IMR-90 (cell line): ENCODE results near the gene ARFGEF3. TPM values are rescaled to one million over a fixed set of nuclear protein-coding genes. Genes with fewer than 3 reads are reported as not detected.
A peak's percentile ranks its signal among the peaks of the same experiment; 100 is the strongest.

Experiments used
- ATAC-seq: fragments of 200-7000 bp; cut with Tn5 transposase; 2 replicates; pipeline ENCODE4 v1.9.1; 2020; ENCODE audit warnings: low read depth, mild to moderate bottlenecking, moderate library complexity
- BruUV-seq: library from RNA; stranded (reverse); fragments of 400-500 nt; replicated peaks from 2 replicates; lab custom pipeline; 2021; lab: Mats Ljungman, UMichigan
- CTCF ChIA-PET: fragments of 300-600 bp; formaldehyde crosslinking; extraction: SDS; loops from one replicate; lab custom pipeline; 2021; ENCODE audit warnings: antibody characterized with exemption; lab: Yijun Ruan, JAX
- POLR2A ChIA-PET: fragments of 300-600 bp; sonication (Branson Sonifier 250); formaldehyde crosslinking; loops from one replicate; lab custom pipeline; 2022; ENCODE audit warnings: antibody characterized with exemption; ENCODE audit not compliant: unreplicated experiment; lab: Charles Lee
- DNase-seq: peaks from one replicate; pipeline ENCODE4 v3.0.0; 2013
- H2AFZ ChIP-seq: replicated peaks from 2 replicates; pipeline ENCODE3; 2013; ENCODE audit warnings: low read length, mild to moderate bottlenecking; ENCODE audit not compliant: poor library complexity
- H2AK5ac ChIP-seq: 2 replicates; pipeline ENCODE4 v1.6.1; 2013; ENCODE audit warnings: low read depth, low read length, inconsistent platforms
- H2AK9ac ChIP-seq: replicated peaks from 2 replicates; pipeline ENCODE3; 2013; ENCODE audit warnings: mild to moderate bottlenecking, low read depth, low read length, moderate library complexity; ENCODE audit not compliant: poor library complexity
- H2BK120ac ChIP-seq: 2 replicates; pipeline ENCODE4 v1.6.1; 2013; ENCODE audit warnings: low read depth, low read length, inconsistent platforms
- H2BK15ac ChIP-seq: 3 replicates; pipeline ENCODE4 v1.6.1; 2013; ENCODE audit warnings: low read depth, low read length, inconsistent platforms
- H2BK20ac ChIP-seq: 2 replicates; pipeline ENCODE4 v1.6.1; 2013; ENCODE audit warnings: low read depth, mild to moderate bottlenecking, inconsistent platforms, low read length, moderate library complexity
- H2BK5ac ChIP-seq: 2 replicates; pipeline ENCODE4 v1.6.1; 2013; ENCODE audit warnings: mild to moderate bottlenecking, low read depth, low read length, inconsistent platforms; ENCODE audit not compliant: poor library complexity, severe bottlenecking
- H3K14ac ChIP-seq: replicated peaks from 2 replicates; pipeline ENCODE4 v1.6.1; 2013; ENCODE audit warnings: low read depth, low read length, inconsistent platforms
- H3K18ac ChIP-seq: 2 replicates; pipeline ENCODE4 v1.6.1; 2013; ENCODE audit warnings: low read depth, low read length, control low read depth
- H3K23ac ChIP-seq: 2 replicates; pipeline ENCODE4 v1.6.1; 2013; ENCODE audit warnings: low read depth, low read length, inconsistent platforms
- H3K27ac ChIP-seq: 2 replicates; pipeline ENCODE4 v1.5.1; 2013; ENCODE audit warnings: mild to moderate bottlenecking, control low read depth, low read length; ENCODE audit not compliant: insufficient read depth
- H3K27me3 ChIP-seq: 2 replicates; pipeline ENCODE4 v1.6.1; 2013; ENCODE audit warnings: low read length; ENCODE audit not compliant: control insufficient read depth, insufficient read depth
- H3K36me3 ChIP-seq: 2 replicates; pipeline ENCODE4 v1.6.1; 2013; ENCODE audit warnings: low read length, mixed read lengths; ENCODE audit not compliant: control insufficient read depth, insufficient read depth
- H3K4ac ChIP-seq: 2 replicates; pipeline ENCODE4 v1.6.1; 2013; ENCODE audit warnings: low read depth, low read length, inconsistent platforms
- H3K4me1 ChIP-seq: 2 replicates; pipeline ENCODE4 v1.6.1; 2013; ENCODE audit warnings: low read length, mixed read lengths; ENCODE audit not compliant: control insufficient read depth, insufficient read depth
- H3K4me2 ChIP-seq: 2 replicates; pipeline ENCODE4 v1.6.1; 2013; ENCODE audit warnings: low read depth, mild to moderate bottlenecking, control low read depth, low read length, moderate library complexity
- H3K4me3 ChIP-seq: 2 replicates; pipeline ENCODE4 v1.5.1; 2013; ENCODE audit warnings: low read depth, mild to moderate bottlenecking, control low read depth, low read length, moderate library complexity; ENCODE audit not compliant: insufficient read depth
- H3K56ac ChIP-seq: 2 replicates; pipeline ENCODE4 v1.6.1; 2013; ENCODE audit warnings: low read length, inconsistent platforms; ENCODE audit not compliant: insufficient read depth; ENCODE audit errors: extremely low read depth
- H3K79me1 ChIP-seq, 2 experiments: 2 replicates each; pipeline ENCODE4 v1.6.1; 2013; ENCODE audit warnings: low read length in 2 of 2, inconsistent platforms in 1 of 2, low read depth in 1 of 2
- H3K9ac ChIP-seq: 2 replicates; pipeline ENCODE4 v1.6.1; 2013; ENCODE audit warnings: low read depth, low read length, control low read depth
- H3K9me1 ChIP-seq: 2 replicates; pipeline ENCODE4 v1.6.1; 2013; ENCODE audit warnings: low read length, inconsistent platforms; ENCODE audit not compliant: insufficient read depth
- H3K9me3 ChIP-seq: 2 replicates; pipeline ENCODE4 v1.6.1; 2013; ENCODE audit warnings: low read length; ENCODE audit not compliant: control insufficient read depth, insufficient read depth
- H4K20me1 ChIP-seq: 2 replicates; pipeline ENCODE4 v1.6.1; 2013; ENCODE audit warnings: low read length, inconsistent platforms; ENCODE audit not compliant: insufficient read depth
- H4K5ac ChIP-seq: 2 replicates; pipeline ENCODE4 v1.6.1; 2013; ENCODE audit warnings: mild to moderate bottlenecking, low read depth, low read length, control low read depth
- H4K8ac ChIP-seq, 2 experiments: 2 replicates each; pipeline ENCODE4 v1.6.1; 2013; ENCODE audit warnings: low read depth in 2 of 2, low read length in 2 of 2, control low read depth in 1 of 2, inconsistent platforms in 1 of 2
- H4K91ac ChIP-seq: 2 replicates; pipeline ENCODE4 v1.6.1; 2013; ENCODE audit warnings: low read depth, low read length, inconsistent platforms; ENCODE audit not compliant: insufficient read depth
- BHLHE40 ChIP-seq: fragments of 150-350 bp; IDR thresholded peaks from 2 replicates; pipeline ENCODE4 v1.6.1; 2016; ENCODE audit warnings: mild to moderate bottlenecking, low read depth, low read length
- CEBPB ChIP-seq: IDR thresholded peaks from 2 replicates; pipeline ENCODE4 v1.6.1; 2012; ENCODE audit warnings: low read depth, low read length, improper control_type of control experiment
- CHD1 ChIP-seq: IDR thresholded peaks from 2 replicates; pipeline ENCODE4 v1.6.1; 2012; ENCODE audit warnings: low read depth, low read length, improper control_type of control experiment
- FOS ChIP-seq: fragments of 150-350 bp; IDR thresholded peaks from 2 replicates; pipeline ENCODE4 v1.6.1; 2016; ENCODE audit warnings: low read depth, low read length
- MAFK ChIP-seq: IDR thresholded peaks from 2 replicates; pipeline ENCODE4 v1.6.1; 2012; ENCODE audit warnings: low read depth, low read length, improper control_type of control experiment
- MAZ ChIP-seq: IDR thresholded peaks from 2 replicates; pipeline ENCODE4 v1.6.1; 2012; ENCODE audit warnings: low read depth, mild to moderate bottlenecking, low read length, improper control_type of control experiment, moderate library complexity, borderline replicate concordance
- MXI1 ChIP-seq: IDR thresholded peaks from 2 replicates; pipeline ENCODE4 v1.6.1; 2012; ENCODE audit warnings: low read depth, mild to moderate bottlenecking, low read length, moderate library complexity, borderline replicate concordance
- NFE2L2 ChIP-seq: fragments of 150-350 bp; IDR thresholded peaks from 2 replicates; pipeline ENCODE4 v1.6.1; 2016; ENCODE audit warnings: low read depth, mild to moderate bottlenecking, low read length
- POLR2A ChIP-seq: IDR thresholded peaks from 2 replicates; pipeline ENCODE4 v1.6.1; 2012; ENCODE audit warnings: mild to moderate bottlenecking, low read depth, low read length
- RAD21 ChIP-seq: IDR thresholded peaks from 2 replicates; pipeline ENCODE4 v1.6.1; 2012; ENCODE audit warnings: low read length, improper control_type of control experiment
- RCOR1 ChIP-seq: IDR thresholded peaks from 2 replicates; pipeline ENCODE4 v1.6.1; 2012; ENCODE audit warnings: mild to moderate bottlenecking, low read length, improper control_type of control experiment; ENCODE audit not compliant: insufficient replicate concordance
- RFX5 ChIP-seq: IDR thresholded peaks from 2 replicates; pipeline ENCODE4 v1.8.0; 2012; ENCODE audit warnings: low read depth, mild to moderate bottlenecking, low read length, moderate library complexity
- SMC3 ChIP-seq: fragments of 150-350 bp; IDR thresholded peaks from 2 replicates; pipeline ENCODE4 v1.6.1; 2016; ENCODE audit warnings: low read depth, mild to moderate bottlenecking, antibody characterized with exemption, low read length, moderate library complexity
- WGBS, 2 experiments: methylation state at CpG; one replicate each; pipeline versions ENCODE4 v1.1.5 to v1.1.7; 2013; ENCODE audit warnings: missing lambda C conversion rate in 2 of 2; ENCODE audit not compliant: insufficient read length in 1 of 2; ENCODE audit errors: extremely low coverage in 2 of 2; 5-methylcytosine and 5-hydroxymethylcytosine counted together
- dilution Hi-C: fragments of 300-500 bp; cut with HindIII; formaldehyde crosslinking; loops from one replicate; pipeline ENCODE4 v1.14.3; 2018; ENCODE audit warnings: low sequenced_read_pairs; ENCODE audit not compliant: unreplicated experiment
- in situ Hi-C: fragments of 300-500 bp; cut with MboI; formaldehyde crosslinking; loops from 3 replicates; pipeline ENCODE4 v1.14.3; 2019; ENCODE audit warnings: low sequenced_read_pairs, inconsistent platforms, mixed read lengths
- intact Hi-C: fragments of 100-400 bp; cut with micrococcal nuclease; formaldehyde crosslinking; loops from 2 replicates; pipeline ENCODE4 v1.10.0; 2022
- polyA plus RNA-seq, 3 experiments: library from polyadenylated mRNA; depleted of rRNA; stranded (reverse); fragments of >200 nt; gene quantifications; 2 replicates each; pipeline ENCODE4 v1.2.3, GENCODE V29; 2012; ENCODE audit warnings: low replicate concordance in 1 of 3
- total RNA-seq: library from RNA; depleted of rRNA; stranded (reverse); fragments of >200 nt; gene quantifications from 2 replicates; pipeline ENCODE4 v1.2.3, GENCODE V29; 2012
- TF ChIP-seq, protein P1 (sequence below): conservative IDR thresholded peaks from 2 replicates; pipeline ENCODE4 v1.5.1; 2012; ENCODE audit warnings: mild to moderate bottlenecking, low read depth, low read length, improper control_type of control experiment
- TF ChIP-seq, protein P2 (sequence below): fragments of 150-350 bp; IDR thresholded peaks from 2 replicates; pipeline ENCODE4 v1.6.1; 2016; ENCODE audit warnings: low read depth, mild to moderate bottlenecking, low read length, moderate library complexity, borderline replicate concordance
- TF ChIP-seq, protein P3 (sequence below): fragments of 150-350 bp; IDR thresholded peaks from 2 replicates; pipeline ENCODE4 v1.6.1; 2017; ENCODE audit warnings: mild to moderate bottlenecking, antibody characterized with exemption, low read length, low read depth

ARFGEF3 gene
- total and polyA plus RNA-seq, 2 of the 4 experiments (the other 2 are of a cell fraction) = under 0.01 to 0.02 TPM

DNA sequence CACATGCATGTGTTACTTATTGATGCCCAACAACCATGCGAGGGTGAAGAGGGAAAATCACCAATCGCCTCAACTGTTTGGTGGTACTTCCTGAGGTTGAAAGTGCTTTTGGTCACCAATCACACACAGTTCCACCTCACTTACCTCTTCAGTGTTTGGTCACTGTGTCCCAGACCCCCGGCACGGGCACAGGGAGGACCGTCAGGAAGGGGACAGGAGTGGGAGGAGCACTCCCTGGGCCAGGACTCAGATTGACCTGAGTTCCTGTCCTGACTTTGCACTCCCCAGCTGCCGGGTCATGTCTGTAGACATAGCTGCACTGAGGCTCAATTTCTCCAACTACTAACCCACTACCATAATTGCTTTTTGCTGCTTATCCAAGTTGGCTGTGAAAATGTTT is 130.7 kb downstream of the ARFGEF3 start:
- Histone ChIP-seq H3K4me3 (no peak overlapping the region), H4K20me1 (no peaks in the 10 kb centered on the region), H3K36me3 (no peaks in the 10 kb centered on the region), H4K5ac (no peak overlapping the region), H3K27me3 (peaks cover 7% of the 10 kb centered on the region), H3K9me3 (no peaks in the 10 kb centered on the region), H3K9ac (no peak overlapping the region), H3K9me1 (0 out of 2 replicates have a peak, but pooled peaks cover 4% of the 10 kb centered on the region), H3K79me1 (no peaks in the 10 kb centered on the region), H2AK5ac (no peak overlapping the region; the same call in 1 of the 2 replicates), H2AK9ac (no peak overlapping the region), H2BK20ac (no peak overlapping the region), H3K56ac (no peak overlapping the region), H3K4me1 (no peaks in the 10 kb centered on the region), H3K4me2 (no peak overlapping the region), H4K8ac (no peak overlapping the region), H2BK5ac (no peak overlapping the region), H3K18ac (no peak overlapping the region), H3K23ac (no peak overlapping the region), H2AFZ (peak overlapping the region; percentile 55), H4K91ac (no peak overlapping the region), H3K27ac (no peak overlapping the region), H2BK15ac (0 out of 3 replicates have a peak overlapping the region, but pooled peaks have one; percentile 30), H2BK120ac (no peak overlapping the region), H3K14ac (no peak overlapping the region), H3K4ac (no peak overlapping the region)
- BruUV-seq = no TSS peak
- ATAC-seq = no peak
- DNase-seq = no peak
- in situ Hi-C loops = no loop called here
- no CpG with 5 or more reads among the region's 6 CpGs for WGBS, 2 experiments
- intact Hi-C loops = no loop called here
- POLR2A ChIA-PET = no interaction called here
- CTCF ChIA-PET = no interaction called here
- dilution Hi-C loops = no loop called here
- TF ChIP-seq BHLHE40 (no peak), CEBPB (no peak), CHD1 (no peak), MAZ (no peak), RCOR1 (no peak), FOS (no peak), RFX5 (no peak), NFE2L2 (no peak), RAD21 (no peak), MAFK (no peak), SMC3 (no peak), POLR2A (no peak), MXI1 (no peak)
- TF ChIP-seq, protein P1, sequence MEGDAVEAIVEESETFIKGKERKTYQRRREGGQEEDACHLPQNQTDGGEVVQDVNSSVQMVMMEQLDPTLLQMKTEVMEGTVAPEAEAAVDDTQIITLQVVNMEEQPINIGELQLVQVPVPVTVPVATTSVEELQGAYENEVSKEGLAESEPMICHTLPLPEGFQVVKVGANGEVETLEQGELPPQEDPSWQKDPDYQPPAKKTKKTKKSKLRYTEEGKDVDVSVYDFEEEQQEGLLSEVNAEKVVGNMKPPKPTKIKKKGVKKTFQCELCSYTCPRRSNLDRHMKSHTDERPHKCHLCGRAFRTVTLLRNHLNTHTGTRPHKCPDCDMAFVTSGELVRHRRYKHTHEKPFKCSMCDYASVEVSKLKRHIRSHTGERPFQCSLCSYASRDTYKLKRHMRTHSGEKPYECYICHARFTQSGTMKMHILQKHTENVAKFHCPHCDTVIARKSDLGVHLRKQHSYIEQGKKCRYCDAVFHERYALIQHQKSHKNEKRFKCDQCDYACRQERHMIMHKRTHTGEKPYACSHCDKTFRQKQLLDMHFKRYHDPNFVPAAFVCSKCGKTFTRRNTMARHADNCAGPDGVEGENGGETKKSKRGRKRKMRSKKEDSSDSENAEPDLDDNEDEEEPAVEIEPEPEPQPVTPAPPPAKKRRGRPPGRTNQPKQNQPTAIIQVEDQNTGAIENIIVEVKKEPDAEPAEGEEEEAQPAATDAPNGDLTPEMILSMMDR = no peak
- TF ChIP-seq, protein P2, sequence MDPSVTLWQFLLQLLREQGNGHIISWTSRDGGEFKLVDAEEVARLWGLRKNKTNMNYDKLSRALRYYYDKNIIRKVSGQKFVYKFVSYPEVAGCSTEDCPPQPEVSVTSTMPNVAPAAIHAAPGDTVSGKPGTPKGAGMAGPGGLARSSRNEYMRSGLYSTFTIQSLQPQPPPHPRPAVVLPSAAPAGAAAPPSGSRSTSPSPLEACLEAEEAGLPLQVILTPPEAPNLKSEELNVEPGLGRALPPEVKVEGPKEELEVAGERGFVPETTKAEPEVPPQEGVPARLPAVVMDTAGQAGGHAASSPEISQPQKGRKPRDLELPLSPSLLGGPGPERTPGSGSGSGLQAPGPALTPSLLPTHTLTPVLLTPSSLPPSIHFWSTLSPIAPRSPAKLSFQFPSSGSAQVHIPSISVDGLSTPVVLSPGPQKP = no peak
- TF ChIP-seq, protein P3, sequence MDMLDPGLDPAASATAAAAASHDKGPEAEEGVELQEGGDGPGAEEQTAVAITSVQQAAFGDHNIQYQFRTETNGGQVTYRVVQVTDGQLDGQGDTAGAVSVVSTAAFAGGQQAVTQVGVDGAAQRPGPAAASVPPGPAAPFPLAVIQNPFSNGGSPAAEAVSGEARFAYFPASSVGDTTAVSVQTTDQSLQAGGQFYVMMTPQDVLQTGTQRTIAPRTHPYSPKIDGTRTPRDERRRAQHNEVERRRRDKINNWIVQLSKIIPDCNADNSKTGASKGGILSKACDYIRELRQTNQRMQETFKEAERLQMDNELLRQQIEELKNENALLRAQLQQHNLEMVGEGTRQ = no peak
